K562 (cell line): Measurements from ENCODE around the gene SCP2. TPM values are rescaled to one million over a fixed set of nuclear protein-coding genes. Genes with fewer than 3 reads are reported as not detected.

Experiments
- ATAC-seq: fragments of 200-7000 bp; cut with Tn5 transposase; 3 replicates; pipeline ENCODE4 v1.9.1; 2020; ENCODE audit warnings: moderate library complexity
- BruUV-seq: library from RNA; stranded (reverse); fragments of 400-500 nt; replicated peaks from 2 replicates; lab custom pipeline; 2021; lab: Mats Ljungman, UMichigan
- CTCF ChIA-PET: fragments of 300-600 bp; formaldehyde crosslinking; extraction: SDS; loops from one replicate; lab custom pipeline; 2021; ENCODE audit warnings: low intra/inter-chr PET ratio; lab: Yijun Ruan, JAX
- POLR2A ChIA-PET: fragments of 300-600, 350-650 bp; sonication (Branson Sonifier 250); formaldehyde crosslinking; extraction: SDS; loops from one replicate; lab custom pipeline; 2021; ENCODE audit warnings: antibody characterized with exemption, inconsistent platforms; lab: Yijun Ruan, JAX
- DNase-seq, 4 experiments: peaks; one replicate each; pipeline versions ENCODE4 v3.0.0 to v3.0.0-alpha.2; 2011 to 2018; ENCODE audit warnings: low spot score in 3 of 4, mixed read lengths in 3 of 4; ENCODE audit errors: extremely low read depth in 1 of 4
- FAIRE-seq: peaks from 2 replicates; lab custom pipeline; 2011; peaks lifted over from hg19 to GRCh38; lab: Jason Lieb, UNC
- H2AFZ ChIP-seq: 2 replicates; pipeline ENCODE4 v1.6.0; 2011; ENCODE audit warnings: low read depth, low read length, control low read depth, inconsistent platforms
- H3K27ac ChIP-seq: fragments of 200-600 bp; 3 replicates; pipeline ENCODE4 v1.8.0; 2011; ENCODE audit warnings: low read depth, mild to moderate bottlenecking, control low read depth, inconsistent platforms, low read length, moderate library complexity, mixed read lengths; ENCODE audit errors: extremely low read depth
- H3K27me3 ChIP-seq, 2 experiments: fragments of 300-600 bp in 1 of 2; 2 replicates in 1 of 2; 3 replicates in 1 of 2; pipeline versions ENCODE4 v1.6.0 to v1.8.0; 2011; ENCODE audit warnings: inconsistent platforms in 2 of 2, low read length in 2 of 2, mild to moderate bottlenecking in 1 of 2, mixed read lengths in 1 of 2, moderate library complexity in 1 of 2; ENCODE audit not compliant: control insufficient read depth in 2 of 2, insufficient read depth in 2 of 2
- H3K36me3 ChIP-seq: fragments of 300-600 bp; 3 replicates; pipeline ENCODE4 v1.8.0; 2011; ENCODE audit warnings: mild to moderate bottlenecking, low read length, inconsistent platforms; ENCODE audit not compliant: control insufficient read depth, insufficient read depth
- H3K4me1 ChIP-seq, 2 experiments: fragments of 200-600 bp in 1 of 2; replicated peaks in 1 of 2; 2 replicates in 1 of 2; 3 replicates in 1 of 2; pipeline versions ENCODE4 v1.5.1 to v1.8.0; 2011; ENCODE audit warnings: inconsistent platforms in 2 of 2, low read length in 2 of 2, mild to moderate bottlenecking in 1 of 2, mixed read lengths in 1 of 2, moderate library complexity in 1 of 2; ENCODE audit not compliant: control insufficient read depth in 2 of 2, insufficient read depth in 2 of 2
- H3K4me2 ChIP-seq: 2 replicates; pipeline ENCODE4 v1.6.1; 2011; ENCODE audit warnings: low read length, control low read depth, inconsistent platforms, mixed read lengths; ENCODE audit not compliant: insufficient read depth
- H3K4me3 ChIP-seq: fragments of 200-600 bp; sonication (generic), shearing (Covaris generic); 2 replicates; pipeline ENCODE4 v1.5.1; 2016; ENCODE audit warnings: control low read depth, inconsistent platforms
- H3K79me2 ChIP-seq: fragments of 200-600 bp; 3 replicates; pipeline ENCODE4 v1.8.0; 2011; ENCODE audit warnings: low read length, inconsistent platforms; ENCODE audit not compliant: control insufficient read depth, insufficient read depth
- H3K9ac ChIP-seq, 2 experiments: 2 replicates each; pipeline versions ENCODE4 v1.6.0 to v1.6.1; 2011; ENCODE audit warnings: low read depth in 2 of 2, low read length in 2 of 2, control low read depth in 1 of 2, inconsistent platforms in 1 of 2, mild to moderate bottlenecking in 1 of 2, mixed read lengths in 1 of 2; ENCODE audit not compliant: insufficient read depth in 1 of 2
- H3K9me1 ChIP-seq: one replicate; pipeline ENCODE4 v1.6.0; 2011; ENCODE audit warnings: inconsistent platforms, mild to moderate bottlenecking, low read length, moderate library complexity; ENCODE audit not compliant: control insufficient read depth, insufficient read depth
- H3K9me3 ChIP-seq: replicated peaks from 2 replicates; pipeline ENCODE4 v1.5.1; 2011; ENCODE audit warnings: low read depth, low read length, inconsistent platforms; ENCODE audit not compliant: control insufficient read depth, insufficient read depth
- H4K20me1 ChIP-seq: replicated peaks from 2 replicates; pipeline ENCODE4 v1.6.1; 2011; ENCODE audit warnings: low read length, inconsistent platforms, mixed read lengths; ENCODE audit not compliant: control insufficient read depth, insufficient read depth
- CBFA2T2 ChIP-seq: fragments of 450-650 bp; conservative IDR thresholded peaks from 2 replicates; pipeline ENCODE4 v1.6.1; 2017; ENCODE audit warnings: mild to moderate bottlenecking
- CC2D1A ChIP-seq: fragments of 450-650 bp; IDR thresholded peaks from 2 replicates; pipeline ENCODE4 v1.6.1; 2017; ENCODE audit warnings: mild to moderate bottlenecking
- CCNT2 ChIP-seq: IDR thresholded peaks from 2 replicates; pipeline ENCODE4 v1.6.1; 2011; ENCODE audit warnings: borderline replicate concordance, low read depth, mild to moderate bottlenecking, moderate library complexity, mixed read lengths, low read length; ENCODE audit not compliant: insufficient read length; ENCODE audit errors: extremely low read depth
- CXXC5 ChIP-seq: fragments of 250-450 bp; sonication (Bioruptor Pico); IDR thresholded peaks from 2 replicates; pipeline ENCODE4 v1.8.0; 2022; ENCODE audit warnings: inconsistent platforms, mild to moderate bottlenecking, moderate library complexity
- HDAC8 ChIP-seq: fragments of 450-650 bp; IDR thresholded peaks from 2 replicates; pipeline ENCODE4 v1.6.1; 2016; ENCODE audit warnings: mild to moderate bottlenecking, missing genetic modification characterization, moderate library complexity, missing compliant biosample characterization
- HDGF ChIP-seq: fragments of 450-650 bp; IDR thresholded peaks from 2 replicates; pipeline ENCODE4 v1.6.1; 2016
- KAT2B ChIP-seq: IDR thresholded peaks from one replicate; pipeline ENCODE4 v1.6.1; 2012; ENCODE audit warnings: low read depth, mild to moderate bottlenecking, control low read depth, inconsistent platforms, low read length, moderate library complexity
- L3MBTL2 ChIP-seq: fragments of 450-650 bp; IDR thresholded peaks from 2 replicates; pipeline ENCODE4 v1.6.1; 2016; ENCODE audit warnings: mild to moderate bottlenecking, moderate library complexity
- MCM3 ChIP-seq: fragments of 450-650 bp; IDR thresholded peaks from 2 replicates; pipeline ENCODE4 v1.6.1; 2016
- MITF ChIP-seq: IDR thresholded peaks from 2 replicates; pipeline ENCODE4 v1.6.1; 2014; ENCODE audit warnings: antibody characterized with exemption
- NRF1 ChIP-seq, 2 experiments: fragments of 450-650 bp; IDR thresholded peaks in 1 of 2; conservative IDR thresholded peaks in 1 of 2; 2 replicates each; pipeline ENCODE4 v1.6.1; 2014; ENCODE audit warnings: mild to moderate bottlenecking in 2 of 2
- RBM39 ChIP-seq: fragments of 200-400 bp; formaldehyde crosslinking; optimal IDR thresholded peaks from 2 replicates; pipeline ENCODE3; 2018; ENCODE audit warnings: low read depth, low read length
- SMC3 ChIP-seq: conservative IDR thresholded peaks from 2 replicates; pipeline ENCODE4 v1.6.1; 2011; ENCODE audit warnings: low read depth, low read length, improper control_type of control experiment; ENCODE audit not compliant: insufficient read depth
- ZNF134 ChIP-seq: fragments of 250-450 bp; sonication (Bioruptor Pico); conservative IDR thresholded peaks from 2 replicates; pipeline ENCODE4 v1.4.0; 2020
- WGBS: fragments of 100-300 bp; shearing (Covaris generic); methylation state at CpG from one replicate; pipeline ENCODE4 v1.1.6; 2016; ENCODE audit warnings: low coverage, mixed read lengths; ENCODE audit not compliant: insufficient coverage; ENCODE audit errors: missing lambda C conversion rate; 5-methylcytosine and 5-hydroxymethylcytosine counted together
- in situ Hi-C: fragments of 300-500 bp; cut with MboI; formaldehyde crosslinking; loops from 4 replicates; pipeline ENCODE4 v1.15.0; 2018; ENCODE audit warnings: inconsistent platforms, mixed read lengths
- intact Hi-C: fragments of 100-400 bp; cut with micrococcal nuclease; formaldehyde crosslinking; loops from 2 replicates; pipeline ENCODE4 v1.14.2; 2022
- polyA plus RNA-seq, 8 experiments: library from polyadenylated mRNA; depleted of rRNA in 4 of 8; stranded (reverse) in 5 of 8; unstranded in 3 of 8; fragments of >200 nt; fragmentation: Nextera tagmentation in 2 of 8; fragmentation: Illumina TruSeq in 1 of 8; extraction: Ambion mirVana in 2 of 8; extraction: Trizol in 1 of 8; gene quantifications; 2 replicates each; pipeline versions ENCODE4 v1.2.1 to v1.2.3, GENCODE V29; 2011 to 2014; ENCODE audit warnings: inconsistent platforms in 1 of 8, missing spikeins in 1 of 8
- total RNA-seq, 7 experiments: library from RNA; depleted of rRNA in 6 of 7; stranded (reverse); fragments of >200 nt in 6 of 7; fragmentation: Illumina TruSeq in 2 of 7; extraction: Trizol in 2 of 7; gene quantifications; 2 replicates each; pipeline versions ENCODE4 v1.2.1 to v1.2.3, GENCODE V29; 2011 to 2021; ENCODE audit warnings: low replicate concordance in 1 of 7
- TF ChIP-seq, protein P1 (sequence below), 3 experiments: IDR thresholded peaks in 2 of 3; conservative IDR thresholded peaks in 1 of 3; 2 replicates each; pipeline ENCODE4 v1.5.1; 2011 to 2012; ENCODE audit warnings: low read length in 3 of 3, mild to moderate bottlenecking in 3 of 3, control low read depth in 2 of 3, improper control_type of control experiment in 1 of 3, inconsistent platforms in 1 of 3, low read depth in 1 of 3, mixed read lengths in 1 of 3, moderate library complexity in 1 of 3; ENCODE audit not compliant: insufficient read depth in 2 of 3
- TF ChIP-seq, protein P2 (sequence below): fragments of 450-650 bp; formaldehyde crosslinking; IDR thresholded peaks from 2 replicates; pipeline ENCODE4 v1.4.0; 2020; ENCODE audit warnings: mild to moderate bottlenecking, moderate library complexity
- TF ChIP-seq, protein P3 (sequence below): sonication (generic); formaldehyde crosslinking; IDR thresholded peaks from 2 replicates; pipeline ENCODE4 v1.9.0; 2022; ENCODE audit warnings: mild to moderate bottlenecking, missing genetic modification reagents

Gene SCP2
- total and polyA plus RNA-seq, 9 of the 15 experiments (the other 6 are each of a cell fraction or from before 2014, with no cell fraction given) = 63.8 to 258 (median 106) TPM

DNA sequence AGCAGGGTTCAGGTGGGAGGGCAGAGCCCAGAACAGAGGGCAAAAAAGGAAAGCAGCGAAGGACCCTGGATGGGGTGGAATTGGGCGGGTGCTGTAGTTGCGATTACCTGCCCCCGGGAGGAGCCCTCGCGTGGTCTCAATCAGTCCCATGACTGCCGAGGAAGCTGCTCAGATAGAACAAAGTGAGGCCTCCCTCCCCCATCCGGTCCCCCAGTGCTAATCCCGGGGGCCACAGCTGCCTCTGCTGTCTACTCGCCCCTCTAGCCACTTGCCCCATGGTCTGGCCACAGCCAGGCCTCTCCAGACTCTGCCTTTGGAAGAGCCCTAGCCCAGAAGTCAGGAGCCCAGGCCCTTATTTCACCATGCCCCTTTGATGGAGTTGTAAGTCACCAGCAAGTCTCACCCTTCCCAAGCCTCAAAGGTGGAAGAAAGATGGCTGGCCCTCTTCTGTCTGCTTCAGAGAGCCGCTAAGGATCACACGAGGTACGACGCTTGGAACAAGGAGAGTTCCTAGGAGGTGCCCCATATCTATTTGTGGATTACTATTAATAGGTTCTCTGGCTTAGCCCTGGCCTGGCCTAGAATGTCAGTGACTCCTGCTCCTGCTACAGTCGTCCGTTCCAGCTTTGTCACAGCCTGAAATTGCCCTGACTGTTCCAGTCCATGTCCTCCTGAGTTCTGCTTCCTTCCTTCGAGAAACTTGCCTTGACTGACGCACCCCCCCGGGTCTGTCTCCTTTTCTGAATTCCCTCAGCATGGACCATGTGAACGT, 22.0 kb upstream of the SCP2 start:
- Histone ChIP-seq H3K36me3 (peaks cover 11% of the 10 kb centered on the region; the same call in 2 of the 3 replicates), H4K20me1 (no peaks in the 10 kb centered on the region), H3K4me3 (no peak overlapping the region), H3K9me3 (no peaks in the 10 kb centered on the region), H2AFZ (peak overlapping the region; percentile 71), H3K4me2 (no peak overlapping the region), H3K9ac (peak overlapping the region; percentile 22 to 59; a peak in 3 of 4 replicates), H3K9me1 (peaks cover 4% of the 10 kb centered on the region), H3K27me3 (no peaks in the 10 kb centered on the region), H3K79me2 (no peaks in the 10 kb centered on the region), H3K27ac (peak overlapping the region; percentile 15; the same call in 1 of the 3 replicates), H3K4me1 (peaks cover 36 to 37% of the 10 kb centered on the region in 2 experiments)
- ChIA-PET POLR2A (interaction anchor here (0.6 to 4.6 kb wide), 8 partner anchors 11 to 365 kb away, joined by 3 to 20 read pairs (median 4); no protein-coding TSS in a partner anchor), CTCF (interaction anchor here (2.3 kb wide), 1 partner anchor 277 kb away, joined by 8 read pairs; no protein-coding TSS in a partner anchor)
- in situ Hi-C loops = loop anchor here (25.0 kb wide), 1 partner anchor 282 kb away; the partner anchor contains the start of gene CPT2
- intact Hi-C loops = loop anchor here (1.0 to 10.0 kb wide), 4 partner anchors 65 to 280 kb away; partner anchors contain the start of gene PODN
- peak; percentile 89 for ATAC-seq
- 35% methylated on average over 20 of the region's 20 CpGs for WGBS
- DNase-seq = peak; percentile 79 to 89 (median 80)
- FAIRE-seq = no peak
- no TSS peak for BruUV-seq
- TF ChIP-seq HDAC8 (tag) (no peak), MCM3 (no peak), KAT2B (no peak), L3MBTL2 (peak; percentile 23; the same call in 1 of the 2 replicates), SMC3 (peak; percentile 55; the same call in 1 of the 2 replicates), HDGF (0 out of 2 replicates have a peak, but pooled peaks have one; percentile 13), RBM39 (peak; percentile 66), NRF1 (conservative IDR thresholded peaks at IDR 0.05 in 1 of 2, IDR thresholded peaks at IDR 0.05 in 1 of 2) (0 out of 4 replicates have a peak, but pooled peaks of 1 of the 2 experiments have one; percentile 17), CXXC5 (peak; percentile 35; the same call in 1 of the 2 replicates), CC2D1A (0 out of 2 replicates have a peak, but pooled peaks have one; percentile 57), ZNF134 (CRISPR knock-in tag) (no peak), MITF (peak; percentile 98), CBFA2T2 (no peak), CCNT2 (no peak)
- TF ChIP-seq, protein P1, sequence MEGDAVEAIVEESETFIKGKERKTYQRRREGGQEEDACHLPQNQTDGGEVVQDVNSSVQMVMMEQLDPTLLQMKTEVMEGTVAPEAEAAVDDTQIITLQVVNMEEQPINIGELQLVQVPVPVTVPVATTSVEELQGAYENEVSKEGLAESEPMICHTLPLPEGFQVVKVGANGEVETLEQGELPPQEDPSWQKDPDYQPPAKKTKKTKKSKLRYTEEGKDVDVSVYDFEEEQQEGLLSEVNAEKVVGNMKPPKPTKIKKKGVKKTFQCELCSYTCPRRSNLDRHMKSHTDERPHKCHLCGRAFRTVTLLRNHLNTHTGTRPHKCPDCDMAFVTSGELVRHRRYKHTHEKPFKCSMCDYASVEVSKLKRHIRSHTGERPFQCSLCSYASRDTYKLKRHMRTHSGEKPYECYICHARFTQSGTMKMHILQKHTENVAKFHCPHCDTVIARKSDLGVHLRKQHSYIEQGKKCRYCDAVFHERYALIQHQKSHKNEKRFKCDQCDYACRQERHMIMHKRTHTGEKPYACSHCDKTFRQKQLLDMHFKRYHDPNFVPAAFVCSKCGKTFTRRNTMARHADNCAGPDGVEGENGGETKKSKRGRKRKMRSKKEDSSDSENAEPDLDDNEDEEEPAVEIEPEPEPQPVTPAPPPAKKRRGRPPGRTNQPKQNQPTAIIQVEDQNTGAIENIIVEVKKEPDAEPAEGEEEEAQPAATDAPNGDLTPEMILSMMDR (IDR thresholded peaks at IDR 0.05 in 2 of 3, conservative IDR thresholded peaks at IDR 0.05 in 1 of 3; ENCODE audit: insufficient read depth in 2 of 3, low read depth in 1 of 3, low read length in 3 of 3) = peak; percentile 75 to 80 (median 78)
- TF ChIP-seq, protein P2, sequence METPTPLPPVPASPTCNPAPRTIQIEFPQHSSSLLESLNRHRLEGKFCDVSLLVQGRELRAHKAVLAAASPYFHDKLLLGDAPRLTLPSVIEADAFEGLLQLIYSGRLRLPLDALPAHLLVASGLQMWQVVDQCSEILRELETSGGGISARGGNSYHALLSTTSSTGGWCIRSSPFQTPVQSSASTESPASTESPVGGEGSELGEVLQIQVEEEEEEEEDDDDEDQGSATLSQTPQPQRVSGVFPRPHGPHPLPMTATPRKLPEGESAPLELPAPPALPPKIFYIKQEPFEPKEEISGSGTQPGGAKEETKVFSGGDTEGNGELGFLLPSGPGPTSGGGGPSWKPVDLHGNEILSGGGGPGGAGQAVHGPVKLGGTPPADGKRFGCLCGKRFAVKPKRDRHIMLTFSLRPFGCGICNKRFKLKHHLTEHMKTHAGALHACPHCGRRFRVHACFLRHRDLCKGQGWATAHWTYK (CRISPR knock-in tag) = no peak
- TF ChIP-seq, protein P3, sequence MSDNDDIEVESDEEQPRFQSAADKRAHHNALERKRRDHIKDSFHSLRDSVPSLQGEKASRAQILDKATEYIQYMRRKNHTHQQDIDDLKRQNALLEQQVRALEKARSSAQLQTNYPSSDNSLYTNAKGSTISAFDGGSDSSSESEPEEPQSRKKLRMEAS (CRISPR knock-in tag) = 0 out of 2 replicates have a peak, but pooled peaks have one; percentile 11
